Urothelium cell line (cell line): ENCODE results near the gene TANGO2.
A peak's percentile ranks its signal among the peaks of the same experiment; 100 is the strongest.

Experiments used
- DNase-seq: peaks from one replicate; pipeline ENCODE4 v3.0.0; 2011; ENCODE audit warnings: low spot score, mixed read lengths
- FAIRE-seq: peaks from 2 replicates; lab custom pipeline; 2011; peaks lifted over from hg19 to GRCh38; lab: Jason Lieb, UNC

The TANGO2 gene

DNA sequence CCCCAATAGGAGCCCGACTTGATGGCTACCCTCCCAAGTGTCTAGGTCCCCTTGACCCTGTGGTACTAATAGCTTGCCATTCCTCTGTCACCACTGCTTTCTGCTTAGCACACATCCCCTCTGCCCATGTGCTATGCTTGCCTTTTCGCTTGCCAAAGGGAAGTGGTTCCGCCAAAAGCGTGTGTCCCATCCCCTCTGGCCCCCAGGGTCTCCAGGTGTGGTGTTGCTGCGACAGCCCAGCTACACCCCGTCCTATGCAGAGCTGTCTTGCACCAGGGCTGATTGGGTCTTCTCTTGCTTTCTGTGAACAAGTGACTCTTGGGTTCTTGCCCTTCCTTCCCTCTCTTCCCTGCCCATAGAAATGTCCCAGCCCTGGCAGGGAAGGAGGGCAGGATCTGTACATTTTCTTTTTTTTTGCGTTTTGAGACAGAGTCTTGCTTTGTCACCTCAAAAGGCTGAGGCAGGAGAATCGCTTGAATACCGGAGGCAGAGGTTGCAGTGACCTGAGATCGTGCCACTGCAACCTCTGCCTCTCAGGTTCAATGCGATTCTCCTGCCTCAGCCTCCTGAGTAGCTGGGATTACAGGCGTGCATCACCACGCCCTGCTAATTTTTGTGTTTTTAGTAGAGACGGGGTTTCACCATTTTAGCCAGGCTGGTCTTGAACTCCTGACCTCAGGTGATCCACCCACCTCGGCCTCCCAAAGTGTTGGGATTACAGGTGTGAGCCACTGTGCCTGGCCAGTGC lies 3.9 kb downstream of the TANGO2 start:
- no peak for DNase-seq
- FAIRE-seq: no peak

GRCh38 chr22:20025401-20026203 lies 4.7 kb downstream of the TANGO2 start:
- no peak for FAIRE-seq
- DNase-seq: no peak

DNA sequence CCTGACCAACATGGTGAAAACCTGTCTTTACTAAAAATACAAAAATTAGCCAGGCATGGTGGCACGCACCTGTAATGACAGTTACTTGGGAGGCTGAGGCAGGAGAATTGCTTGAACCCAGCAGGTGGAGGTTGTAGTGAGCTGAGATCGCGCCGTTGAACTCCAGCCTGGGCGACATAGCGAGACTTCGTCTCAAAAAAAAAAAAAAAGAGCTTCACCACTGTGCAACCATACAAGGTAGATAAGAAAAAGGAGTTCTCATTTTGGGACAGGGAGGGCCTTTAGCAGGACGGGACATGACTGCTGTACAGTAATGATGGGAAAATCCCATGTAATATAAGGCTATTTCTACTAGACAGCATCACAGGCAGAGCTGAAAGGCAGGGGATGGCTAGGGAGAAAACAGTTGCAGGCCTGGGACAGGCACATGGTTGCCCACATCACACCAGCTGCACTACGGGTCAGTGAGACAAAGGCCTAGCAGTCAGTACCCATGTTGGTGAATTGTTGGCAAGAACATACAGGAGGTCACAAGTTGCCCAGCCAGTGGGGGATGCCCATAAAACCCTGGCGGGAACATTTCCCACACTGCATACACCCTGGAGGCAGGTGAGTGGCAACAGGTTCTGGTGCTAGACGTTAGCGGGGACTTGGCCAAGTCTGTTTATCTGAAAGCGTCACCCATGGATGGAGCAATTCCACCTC lies 5.4 kb downstream of the TANGO2 start:
- no peak for DNase-seq

DNA sequence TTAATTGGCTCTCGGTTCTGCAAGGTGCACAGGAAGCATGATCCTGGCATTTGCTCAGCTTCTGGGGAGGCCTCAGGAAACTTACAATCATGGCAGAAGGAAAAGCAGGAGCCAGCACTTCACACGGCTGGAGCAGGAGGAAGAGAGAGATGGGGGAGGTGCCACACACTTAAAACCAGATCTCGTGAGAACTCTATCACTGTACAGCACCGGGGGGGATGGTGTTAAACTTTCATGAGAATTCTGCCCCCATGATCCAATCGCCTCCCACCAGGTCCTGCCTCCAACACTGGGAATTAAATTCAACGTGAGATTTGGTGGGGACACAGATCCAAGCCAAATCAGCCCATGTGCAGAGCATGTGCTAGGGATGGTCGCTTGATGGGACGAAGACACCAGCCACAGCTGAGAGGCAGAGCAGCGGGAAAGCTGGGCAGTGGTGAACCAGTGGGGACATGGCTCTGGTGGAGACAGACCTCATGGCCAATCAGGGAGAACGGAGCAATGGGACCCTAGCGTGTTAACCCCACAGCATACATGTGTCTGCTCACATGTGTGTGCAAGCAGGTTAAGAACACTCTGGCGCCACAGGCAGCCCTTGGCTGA lies 6.2 kb downstream of the TANGO2 start:
- FAIRE-seq: peak; percentile 5
- no peak for DNase-seq

More for the DNA sequence above, 5.4 kb downstream of the TANGO2 start:
- no peak for FAIRE-seq

GRCh38 chr22:20027966-20028854 lies 7.3 kb downstream of the TANGO2 start:
- FAIRE-seq: no peak

DNA sequence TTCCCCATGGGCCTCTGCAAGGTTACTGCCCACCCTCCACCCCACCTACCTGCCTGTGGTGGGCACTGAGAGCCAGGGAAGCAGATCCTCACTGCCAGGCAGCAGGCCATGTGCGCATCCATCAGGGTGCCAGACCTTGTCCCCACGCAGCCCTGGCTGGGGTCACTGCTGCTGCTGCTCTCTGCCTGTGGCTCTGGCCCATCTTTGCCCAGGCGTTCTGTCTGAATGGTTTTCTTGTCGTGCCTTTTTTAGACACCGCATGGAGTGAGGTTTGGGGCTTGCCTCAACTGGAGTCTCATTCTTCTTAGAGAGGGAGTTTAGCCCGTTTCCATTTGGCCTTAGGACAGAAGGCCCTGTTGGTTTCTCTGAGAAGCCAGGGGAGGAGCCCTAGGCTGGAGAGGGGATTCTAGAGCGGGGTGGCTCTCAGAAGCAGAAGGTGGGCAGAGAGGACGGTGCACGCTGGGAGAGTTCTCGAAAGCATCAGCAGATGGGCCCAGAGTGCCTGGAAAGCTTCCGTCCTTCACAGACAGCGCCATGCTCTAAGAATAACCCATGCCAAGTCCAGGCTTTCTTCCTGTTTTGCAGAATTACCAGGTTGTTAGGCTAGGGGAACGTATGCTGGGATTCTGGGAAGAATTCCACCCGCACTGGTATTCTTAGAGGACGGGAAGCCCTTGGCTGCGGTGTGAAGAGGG lies 8.1 kb downstream of the TANGO2 start:
- no peak for DNase-seq
- peak; percentile 9 for FAIRE-seq

More at GRCh38 chr22:20027966-20028854, 7.3 kb downstream of the TANGO2 start:
- no peak for DNase-seq

- peak; percentile 9 for FAIRE-seq
- no peak for DNase-seq
Observed at GRCh38 chr22:20029550-20030225, 8.8 kb downstream of the TANGO2 start.

GRCh38 chr22:20031732-20032406 lies 11.0 kb downstream of the TANGO2 start:
- DNase-seq: no peak
- peak; percentile 69 for FAIRE-seq

DNA sequence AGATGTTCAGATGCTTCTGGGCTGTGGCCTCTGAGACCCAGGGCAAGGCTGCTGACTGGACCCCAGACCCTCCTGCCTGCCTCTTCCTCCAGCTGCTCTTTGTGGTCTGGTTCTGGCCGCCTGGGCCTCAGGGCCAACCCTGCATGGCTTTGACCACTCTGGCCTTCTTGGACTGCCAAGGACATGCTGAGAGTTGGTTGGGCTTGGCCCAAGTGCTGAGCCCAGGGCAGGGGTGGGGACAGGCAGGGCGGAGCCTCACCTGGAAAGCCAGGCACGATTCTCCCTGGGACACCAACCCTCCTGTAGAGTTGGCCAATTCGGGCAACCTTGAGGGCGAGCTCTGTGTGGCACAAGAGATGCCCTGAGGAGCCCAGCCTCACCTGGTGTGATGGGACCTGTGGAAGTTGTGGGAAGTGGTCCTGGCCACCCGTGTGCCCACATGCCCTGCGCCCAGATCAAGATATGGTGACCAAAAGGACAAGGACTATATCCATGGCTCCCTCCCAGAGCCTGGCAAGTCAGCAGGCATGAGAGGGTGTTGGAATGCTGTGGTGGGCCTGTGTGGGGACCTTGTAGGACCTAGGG lies 11.6 kb downstream of the TANGO2 start:
- DNase-seq (no peak), FAIRE-seq (no peak)

GRCh38 chr22:20033045-20033706 lies 12.3 kb downstream of the TANGO2 start:
- no peak for DNase-seq
- peak; percentile 83 for FAIRE-seq

DNA sequence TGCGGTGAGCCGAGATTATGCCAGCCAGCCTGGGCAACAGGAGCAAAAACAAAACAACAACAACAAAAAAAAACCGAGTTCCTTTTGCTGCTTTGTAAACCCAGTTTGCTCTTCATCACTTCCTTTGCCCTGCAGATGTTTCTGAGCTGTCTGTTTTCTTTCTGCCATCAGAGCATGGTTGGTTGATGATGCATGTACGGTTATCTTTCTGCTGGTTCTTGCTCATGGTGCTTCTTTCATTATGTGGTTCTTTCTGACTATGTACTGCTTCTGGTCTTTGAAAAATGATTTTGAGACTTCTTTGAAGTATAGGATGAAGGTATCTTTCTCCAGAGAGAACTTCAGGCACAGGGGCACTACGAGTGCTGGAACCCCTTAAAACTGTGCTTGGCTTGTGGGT lies 13.2 kb downstream of the TANGO2 start:
- no peak for FAIRE-seq
- no peak for DNase-seq

DNA sequence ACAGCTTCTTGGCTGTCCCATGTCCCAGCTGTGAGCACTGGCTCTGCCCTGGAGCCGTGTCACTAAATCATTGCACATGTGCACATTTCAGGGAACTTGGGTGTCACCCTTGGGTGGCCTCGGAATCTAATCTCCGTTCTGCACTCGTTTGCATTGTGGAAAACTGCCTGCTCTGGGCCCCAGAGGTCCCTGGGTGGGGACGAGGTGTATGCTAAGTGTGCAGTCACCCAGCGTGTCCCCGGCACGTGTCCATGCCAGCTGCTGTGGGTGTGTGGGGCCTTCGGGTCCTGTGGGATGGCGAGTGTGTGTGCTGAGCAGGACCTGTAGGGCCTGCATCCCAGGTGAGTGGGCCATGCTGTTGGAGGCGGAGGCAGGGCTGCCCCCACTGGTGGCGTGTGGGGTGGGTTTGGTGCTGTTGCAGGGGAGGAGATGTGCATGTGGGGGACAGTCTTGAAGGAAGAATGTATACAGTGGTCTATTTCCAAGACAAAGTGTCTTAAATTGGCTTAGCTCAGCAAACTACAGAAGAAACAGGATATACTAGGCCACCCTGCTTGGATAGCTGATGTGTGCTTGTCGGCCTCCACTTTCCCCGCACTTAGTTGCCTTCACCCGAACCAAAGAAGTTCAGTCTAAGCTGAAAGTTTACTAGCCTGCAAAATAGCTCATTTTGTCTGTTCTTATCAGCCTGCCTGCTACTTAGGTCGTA lies 14.6 kb downstream of the TANGO2 start:
- FAIRE-seq: peak; percentile 81
- DNase-seq: no peak

DNA sequence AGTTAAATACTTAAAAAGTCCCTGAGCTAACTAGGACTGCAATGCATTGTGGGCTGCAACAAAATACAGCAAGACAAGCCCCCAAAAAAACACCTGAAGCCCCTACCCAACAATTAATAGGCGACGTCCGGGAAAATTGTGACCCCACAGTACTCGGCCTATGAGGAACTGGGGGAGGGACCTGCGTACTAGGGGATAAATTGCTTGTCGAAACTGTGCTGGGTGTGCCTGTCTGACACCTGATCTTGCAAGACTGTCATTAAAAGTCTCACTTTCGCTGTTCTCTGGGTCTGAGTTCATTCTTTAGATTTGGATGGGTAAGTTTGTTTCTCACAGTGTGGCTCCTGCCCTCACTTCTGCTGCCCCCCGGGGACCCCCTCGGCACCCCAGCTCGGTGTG lies 15.2 kb downstream of the TANGO2 start:
- FAIRE-seq (no peak), DNase-seq (no peak)

GRCh38 chr22:20036535-20037392 lies 15.9 kb downstream of the TANGO2 start:
- FAIRE-seq (no peak), DNase-seq (no peak)

DNA sequence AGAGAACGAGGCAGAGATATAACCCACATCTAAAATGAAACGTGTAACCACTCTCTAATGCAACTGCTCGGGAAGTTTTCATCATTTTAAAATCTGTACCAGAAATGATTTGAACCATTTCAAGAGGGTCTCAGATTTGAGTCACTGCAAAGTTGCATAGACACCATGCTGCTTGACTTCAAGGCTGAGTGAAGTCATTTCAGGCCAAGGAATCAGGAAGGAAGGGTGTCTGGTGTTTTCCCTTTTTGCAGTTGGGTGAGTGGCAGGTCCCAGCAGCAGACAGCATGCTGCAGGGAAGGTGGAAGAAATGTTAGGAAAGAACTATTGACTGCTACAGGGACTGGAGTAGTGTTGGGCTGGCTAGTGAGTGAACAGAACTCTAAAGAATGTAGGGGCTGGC lies 16.5 kb downstream of the TANGO2 start:
- FAIRE-seq (no peak), DNase-seq (no peak)

- FAIRE-seq: no peak
- no peak for DNase-seq
Observed at GRCh38 chr22:20038574-20038973, 17.7 kb downstream of the TANGO2 start.
